Measurements from ENCODE around the gene SEPTIN2.
A peak's percentile ranks its signal among the peaks of the same experiment; 100 is the strongest.
"Not testable (repeated sequence)": the region's sequence is repeated elsewhere in the genome, so short reads cannot be mapped to it uniquely, and the experiment has no call there.

Gene SEPTIN2

DNA sequence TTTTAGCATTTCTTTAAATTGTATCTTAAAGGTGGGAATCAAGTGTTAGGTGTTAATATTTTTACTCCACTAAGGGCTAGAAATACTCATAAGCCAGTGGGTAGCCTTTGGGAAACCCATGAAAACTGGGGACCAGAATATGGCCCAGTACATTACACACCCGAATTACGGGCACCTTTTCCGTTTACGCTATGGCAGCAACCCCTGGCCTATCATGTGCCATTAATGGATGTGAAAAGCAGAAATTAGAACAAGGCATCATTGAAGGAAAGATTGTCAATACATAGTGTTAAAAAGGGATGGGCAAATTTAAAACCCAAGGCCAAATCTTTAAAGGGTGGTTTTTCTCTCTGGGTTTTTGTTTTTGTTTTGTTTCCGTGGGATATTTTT lies 41.1 kb downstream of the SEPTIN2 start:
- H3K9me3 Mint-ChIP-seq, result no peaks in the 10 kb centered on the region
- H3K27ac Mint-ChIP-seq, result peak overlapping the region; percentile 23
- H3K4me1 Mint-ChIP-seq (ENCODE audit: low read depth), result peaks cover 21% of the 10 kb centered on the region
- DNase-seq (ENCODE audit: low spot score), result no peak
- peak overlapping the region; percentile 86 for H3K4me3 Mint-ChIP-seq
- H3K36me3 Mint-ChIP-seq (ENCODE audit: low read depth), result peaks cover 17% of the 10 kb centered on the region
- H3K27me3 Mint-ChIP-seq (ENCODE audit: low read depth), result no peaks in the 10 kb centered on the region

DNA sequence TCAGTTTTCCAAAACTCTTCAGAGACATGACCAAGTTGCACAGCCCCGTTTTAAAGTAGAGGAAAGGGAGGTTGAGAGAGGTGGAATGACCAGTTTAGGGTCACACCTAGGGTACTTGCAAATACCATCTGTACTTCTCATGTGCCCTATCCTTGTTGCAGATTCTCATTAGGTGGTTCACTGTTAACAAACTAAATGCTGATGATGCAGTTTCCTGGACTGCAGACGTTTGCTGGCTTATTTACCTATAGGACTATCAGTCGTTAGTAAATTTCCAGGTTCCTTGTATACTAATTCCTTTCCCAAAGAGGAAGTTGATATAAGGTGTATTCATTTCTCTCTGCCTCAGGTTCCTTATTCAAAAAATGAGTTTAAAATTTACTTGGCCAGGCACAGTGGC lies 41.8 kb downstream of the SEPTIN2 start:
- Mint-ChIP-seq H3K27ac (peak overlapping the region; percentile 23), H3K4me3 (peak overlapping the region; percentile 86), H3K36me3 (ENCODE audit: low read depth) (peaks cover 11% of the 10 kb centered on the region), H3K4me1 (ENCODE audit: low read depth) (peaks cover 21% of the 10 kb centered on the region), H3K9me3 (no peaks in the 10 kb centered on the region), H3K27me3 (ENCODE audit: low read depth) (no peaks in the 10 kb centered on the region)
- no peak for DNase-seq (ENCODE audit: low spot score)

DNA sequence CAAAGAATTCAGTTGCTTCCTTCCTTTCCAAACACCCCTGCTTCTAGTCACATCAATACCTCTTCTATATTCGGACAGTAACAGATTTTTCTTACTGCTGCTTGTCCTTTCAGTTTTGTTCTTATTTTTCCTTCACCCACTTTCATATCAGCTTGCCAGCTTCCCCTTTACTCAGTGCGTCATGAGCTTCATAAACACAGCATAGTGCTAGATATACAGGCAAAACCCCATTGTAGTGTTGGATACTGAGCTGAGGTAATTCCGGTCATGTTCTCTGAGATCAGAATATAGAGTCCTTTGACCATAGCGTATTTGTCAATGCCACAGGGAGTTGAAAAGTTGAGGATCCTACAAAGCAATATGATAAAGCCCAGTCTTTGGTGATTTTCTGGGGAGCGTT lies 42.7 kb downstream of the SEPTIN2 start:
- H3K27ac Mint-ChIP-seq, result no peak overlapping the region
- H3K9me3 Mint-ChIP-seq, result no peaks in the 10 kb centered on the region
- peaks cover 6% of the 10 kb centered on the region for H3K36me3 Mint-ChIP-seq (ENCODE audit: low read depth)
- H3K27me3 Mint-ChIP-seq (ENCODE audit: low read depth), result no peaks in the 10 kb centered on the region
- no peak for DNase-seq (ENCODE audit: low spot score)
- H3K4me3 Mint-ChIP-seq, result peak overlapping the region; percentile 31
- peaks cover 22% of the 10 kb centered on the region for H3K4me1 Mint-ChIP-seq (ENCODE audit: low read depth)

DNA sequence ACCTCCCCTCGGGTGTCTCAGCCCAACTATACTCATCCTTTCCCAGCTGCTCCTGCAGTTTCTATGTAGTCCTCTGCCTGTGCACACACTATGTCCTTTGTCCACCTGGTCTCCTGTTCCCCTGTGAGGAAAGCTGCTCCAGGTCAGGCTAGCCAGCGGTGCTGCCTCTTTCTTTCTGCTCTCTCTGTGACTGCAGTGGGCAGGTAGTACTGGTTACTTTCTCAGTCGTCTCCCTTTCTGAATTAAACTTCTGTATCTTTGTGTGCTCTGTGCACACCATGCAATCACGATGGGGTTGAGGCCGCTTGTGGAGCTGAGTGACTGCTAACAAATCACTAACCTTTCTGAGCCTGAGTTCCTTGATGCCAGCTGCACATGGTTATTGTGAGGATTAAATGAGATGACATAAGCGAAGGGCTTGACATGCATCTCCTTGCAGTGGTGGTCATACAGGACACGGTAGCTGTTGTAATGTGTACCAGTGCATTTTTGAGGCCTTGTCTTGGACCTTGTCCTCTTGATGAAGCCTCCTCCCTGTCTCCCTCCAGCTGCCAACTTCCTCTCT lies 43.8 kb downstream of the SEPTIN2 start:
- DNase-seq (ENCODE audit: low spot score), result no peak
- no peaks in the 10 kb centered on the region for H3K27me3 Mint-ChIP-seq (ENCODE audit: low read depth)
- no peak overlapping the region for H3K4me3 Mint-ChIP-seq
- no peaks in the 10 kb centered on the region for H3K9me3 Mint-ChIP-seq
- H3K4me1 Mint-ChIP-seq (ENCODE audit: low read depth), result peaks cover 24% of the 10 kb centered on the region
- peaks cover 3% of the 10 kb centered on the region for H3K36me3 Mint-ChIP-seq (ENCODE audit: low read depth)
- no peak overlapping the region for H3K27ac Mint-ChIP-seq

DNA sequence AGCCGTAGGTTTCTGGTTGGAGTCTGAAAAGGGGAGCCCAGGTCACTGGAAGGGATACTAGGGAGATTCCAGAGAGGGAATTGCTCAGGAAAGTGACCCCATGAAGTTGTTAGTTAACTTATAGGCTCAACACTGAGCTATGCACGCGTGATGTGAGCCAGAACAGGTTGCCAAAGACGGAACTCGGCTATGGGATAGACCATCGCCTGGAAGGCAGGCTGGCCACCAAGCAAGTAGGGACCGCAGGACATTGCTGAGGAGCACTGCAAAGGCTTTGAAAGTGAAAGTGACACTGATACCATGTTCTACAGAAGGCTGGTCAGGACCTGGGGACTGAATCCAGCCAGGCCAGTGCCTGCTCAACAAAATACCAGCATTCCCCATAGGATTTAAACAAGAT lies 47.7 kb downstream of the SEPTIN2 start:
- no peak overlapping the region for H3K27ac Mint-ChIP-seq
- no peaks in the 10 kb centered on the region for H3K9me3 Mint-ChIP-seq
- H3K36me3 Mint-ChIP-seq (ENCODE audit: low read depth), result no peaks in the 10 kb centered on the region

DNA sequence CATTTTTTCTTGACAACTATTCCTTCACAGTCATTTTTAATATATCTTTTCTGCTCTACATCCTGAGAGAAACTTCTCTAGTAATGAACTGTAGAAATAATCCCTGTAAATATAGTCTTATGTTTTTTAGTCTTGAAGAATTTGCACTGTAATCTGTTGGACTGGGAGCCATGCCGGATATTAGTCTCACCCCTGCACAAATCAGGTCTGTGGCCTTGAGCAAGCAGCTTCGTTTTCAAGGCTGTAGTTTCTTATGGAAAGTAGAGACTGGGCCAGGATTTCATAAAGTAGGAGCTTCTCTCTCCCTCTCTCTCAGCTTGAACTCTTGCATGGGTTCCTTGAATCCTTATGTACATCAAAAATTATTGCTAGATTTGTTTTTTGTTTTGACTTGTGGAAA lies 49.1 kb downstream of the SEPTIN2 start:
- Mint-ChIP-seq H3K4me1 (ENCODE audit: low read depth) (peaks cover 5% of the 10 kb centered on the region), H3K9me3 (no peaks in the 10 kb centered on the region), H3K36me3 (ENCODE audit: low read depth) (no peaks in the 10 kb centered on the region), H3K27me3 (ENCODE audit: low read depth) (no peaks in the 10 kb centered on the region), H3K4me3 (no peak overlapping the region), H3K27ac (no peak overlapping the region)
- DNase-seq (ENCODE audit: low spot score), result no peak

More for the DNA sequence above, 47.7 kb downstream of the SEPTIN2 start:
- no peak for DNase-seq (ENCODE audit: low spot score)
- Mint-ChIP-seq H3K4me3 (no peak overlapping the region), H3K27me3 (ENCODE audit: low read depth) (no peaks in the 10 kb centered on the region), H3K4me1 (ENCODE audit: low read depth) (peaks cover 10% of the 10 kb centered on the region)

DNA sequence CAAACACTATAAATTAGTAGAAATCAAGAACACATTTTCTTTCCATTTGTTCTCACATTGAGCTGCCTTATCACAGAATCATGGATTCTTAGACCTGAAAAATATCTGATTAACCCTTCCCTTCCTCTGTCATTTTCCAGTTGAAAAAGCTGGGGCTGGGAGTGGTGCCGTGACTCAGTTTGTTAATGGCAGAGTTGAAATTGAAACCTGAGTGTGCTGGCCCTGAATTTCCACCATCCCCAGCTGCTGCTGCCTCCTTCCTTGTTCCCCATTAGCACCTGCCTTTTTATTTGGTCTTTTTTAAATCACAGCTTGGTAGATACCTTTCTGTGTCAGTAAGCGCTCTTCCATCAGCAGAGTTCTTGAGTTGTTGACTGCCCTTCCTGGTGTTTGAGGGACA lies 51.0 kb downstream of the SEPTIN2 start:
- peaks cover 3% of the 10 kb centered on the region for H3K4me1 Mint-ChIP-seq (ENCODE audit: low read depth)
- no peaks in the 10 kb centered on the region for H3K36me3 Mint-ChIP-seq (ENCODE audit: low read depth)
- no peaks in the 10 kb centered on the region for H3K27me3 Mint-ChIP-seq (ENCODE audit: low read depth)
- no peaks in the 10 kb centered on the region for H3K9me3 Mint-ChIP-seq
- no peak for DNase-seq (ENCODE audit: low spot score)
- H3K27ac Mint-ChIP-seq, result no peak overlapping the region
- H3K4me3 Mint-ChIP-seq, result no peak overlapping the region

DNA sequence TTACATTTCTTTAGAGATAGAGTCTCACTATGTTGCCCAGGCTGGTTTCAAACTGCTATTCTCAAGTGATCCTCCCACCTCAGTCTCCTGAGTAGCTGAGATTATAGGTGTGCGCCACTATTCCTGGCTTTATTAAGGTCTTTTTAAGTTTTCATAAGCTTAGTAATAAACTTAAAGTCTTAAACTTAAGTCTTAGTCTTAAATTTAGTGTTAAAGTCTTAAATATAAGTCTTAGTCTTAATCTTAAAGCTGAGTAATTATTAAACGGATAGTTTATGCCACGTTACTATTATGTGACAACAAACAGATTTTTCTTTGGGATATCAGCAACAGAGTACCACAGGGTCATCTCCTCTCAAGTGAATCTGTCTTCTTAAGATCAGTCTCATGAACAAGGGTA lies 52.9 kb downstream of the SEPTIN2 start:
- Mint-ChIP-seq H3K4me1 (ENCODE audit: low read depth) (no peaks in the 10 kb centered on the region), H3K27ac (no peak overlapping the region), H3K36me3 (ENCODE audit: low read depth) (no peaks in the 10 kb centered on the region), H3K4me3 (no peak overlapping the region), H3K27me3 (ENCODE audit: low read depth) (no peaks in the 10 kb centered on the region), H3K9me3 (no peaks in the 10 kb centered on the region)
- no peak for DNase-seq (ENCODE audit: low spot score)

DNA sequence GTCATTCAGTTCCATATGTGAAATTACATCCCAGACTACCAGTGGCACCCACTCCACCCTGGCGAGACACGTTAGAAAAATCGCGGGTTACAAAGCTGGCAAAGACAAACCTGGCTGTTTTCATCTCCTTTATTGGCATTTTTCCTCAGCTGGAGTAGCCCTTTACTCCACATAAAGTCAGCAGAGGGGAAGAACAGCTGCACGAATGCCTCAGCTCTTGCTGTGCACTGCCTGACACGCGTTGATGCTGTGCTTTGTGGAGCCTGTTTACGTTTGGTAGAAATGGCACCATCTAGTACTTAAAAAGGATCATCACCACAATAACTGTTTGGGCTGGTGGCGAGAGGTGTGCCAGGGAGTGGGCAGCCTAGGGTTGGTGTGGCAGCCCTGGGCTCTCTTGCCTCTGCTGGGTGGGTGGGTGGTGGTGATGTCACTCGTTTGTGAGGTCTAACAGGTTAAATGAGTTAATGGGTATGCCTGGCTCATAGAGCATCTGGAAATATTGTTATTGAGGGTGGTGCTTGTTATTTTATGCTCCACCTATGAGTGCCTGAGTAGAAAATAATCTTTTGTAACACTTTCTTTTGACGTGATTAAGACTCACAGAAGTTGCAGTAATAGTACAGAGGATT lies 56.8 kb downstream of the SEPTIN2 start:
- Mint-ChIP-seq H3K27ac (no peak overlapping the region), H3K36me3 (ENCODE audit: low read depth) (peaks cover 10% of the 10 kb centered on the region), H3K9me3 (no peaks in the 10 kb centered on the region), H3K4me3 (no peak overlapping the region), H3K4me1 (ENCODE audit: low read depth) (peaks cover 4% of the 10 kb centered on the region), H3K27me3 (ENCODE audit: low read depth) (no peaks in the 10 kb centered on the region)
- no peak for DNase-seq (ENCODE audit: low spot score)

DNA sequence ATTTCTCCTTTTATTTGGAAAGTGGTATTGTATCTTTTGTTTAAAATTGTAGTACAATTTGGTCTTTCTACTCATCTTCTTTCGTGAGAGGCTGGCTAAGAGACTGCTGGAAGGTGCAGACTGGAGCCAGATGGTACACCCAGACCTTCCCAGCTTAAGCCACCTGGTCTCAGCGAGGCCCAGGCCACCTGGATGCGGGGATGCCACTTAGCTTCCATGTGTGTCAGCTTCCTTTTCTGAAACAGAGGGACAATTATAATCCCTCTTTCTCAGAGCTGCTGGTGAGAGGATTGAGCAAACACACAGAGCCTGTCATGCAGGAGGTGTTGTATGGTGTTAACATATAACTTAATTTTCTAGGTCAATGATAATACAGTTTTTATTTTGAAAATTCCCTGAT lies 57.7 kb downstream of the SEPTIN2 start:
- no peak for DNase-seq (ENCODE audit: low spot score)
- no peak overlapping the region for H3K27ac Mint-ChIP-seq
- H3K36me3 Mint-ChIP-seq (ENCODE audit: low read depth), result peaks cover 10% of the 10 kb centered on the region
- no peak overlapping the region for H3K4me3 Mint-ChIP-seq
- H3K27me3 Mint-ChIP-seq (ENCODE audit: low read depth), result no peaks in the 10 kb centered on the region
- H3K9me3 Mint-ChIP-seq, result no peaks in the 10 kb centered on the region
- peaks cover 4% of the 10 kb centered on the region for H3K4me1 Mint-ChIP-seq (ENCODE audit: low read depth)

DNA sequence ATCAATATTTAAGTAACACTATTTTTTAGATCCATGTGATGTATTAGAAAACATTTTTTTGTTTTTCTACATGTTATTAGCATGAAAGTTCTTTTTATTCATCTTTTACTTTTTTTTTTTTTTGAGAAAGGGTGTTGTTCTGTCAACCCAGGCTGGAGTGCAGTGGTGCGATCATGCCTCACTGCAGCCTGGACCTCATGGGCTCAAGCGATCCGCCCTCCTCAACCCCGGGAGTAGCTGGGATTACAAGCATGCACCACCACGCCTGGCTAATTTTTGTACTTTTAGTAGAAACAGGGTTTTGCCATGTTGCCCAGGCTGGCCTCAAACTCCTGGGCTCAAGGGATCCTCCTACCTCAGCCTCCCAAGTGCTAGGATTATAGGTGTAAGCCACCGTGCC lies 58.2 kb downstream of the SEPTIN2 start:
- H3K36me3 Mint-ChIP-seq (ENCODE audit: low read depth); H3K4me1 Mint-ChIP-seq (ENCODE audit: low read depth); H3K9me3 Mint-ChIP-seq; H3K27ac Mint-ChIP-seq; DNase-seq (ENCODE audit: low spot score); H3K4me3 Mint-ChIP-seq; H3K27me3 Mint-ChIP-seq (ENCODE audit: low read depth): not testable (repeated sequence)

DNA sequence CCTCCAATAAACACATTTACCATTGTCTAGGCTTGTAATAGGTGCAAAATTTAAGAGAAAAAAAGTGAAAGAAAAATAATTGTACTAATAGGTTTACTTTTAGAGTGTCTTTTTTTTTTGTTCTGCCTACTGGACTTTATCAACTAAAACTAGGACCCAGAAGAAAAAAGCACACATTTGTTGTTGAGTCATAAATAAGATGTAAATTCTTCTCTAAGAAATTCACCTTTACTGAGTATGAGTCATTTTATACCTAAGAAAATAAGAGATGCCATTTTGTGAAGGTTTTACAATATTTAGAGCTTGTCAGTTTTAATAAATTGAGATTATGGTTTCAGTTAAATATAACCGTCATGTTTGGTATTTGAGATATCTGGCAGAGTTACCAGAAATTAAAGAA lies 59.6 kb downstream of the SEPTIN2 start:
- peaks cover 4% of the 10 kb centered on the region for H3K4me1 Mint-ChIP-seq (ENCODE audit: low read depth)
- H3K27me3 Mint-ChIP-seq (ENCODE audit: low read depth), result no peaks in the 10 kb centered on the region
- DNase-seq (ENCODE audit: low spot score), result no peak
- no peak overlapping the region for H3K4me3 Mint-ChIP-seq
- H3K9me3 Mint-ChIP-seq, result no peaks in the 10 kb centered on the region
- peaks cover 10% of the 10 kb centered on the region for H3K36me3 Mint-ChIP-seq (ENCODE audit: low read depth)
- no peak overlapping the region for H3K27ac Mint-ChIP-seq

DNA sequence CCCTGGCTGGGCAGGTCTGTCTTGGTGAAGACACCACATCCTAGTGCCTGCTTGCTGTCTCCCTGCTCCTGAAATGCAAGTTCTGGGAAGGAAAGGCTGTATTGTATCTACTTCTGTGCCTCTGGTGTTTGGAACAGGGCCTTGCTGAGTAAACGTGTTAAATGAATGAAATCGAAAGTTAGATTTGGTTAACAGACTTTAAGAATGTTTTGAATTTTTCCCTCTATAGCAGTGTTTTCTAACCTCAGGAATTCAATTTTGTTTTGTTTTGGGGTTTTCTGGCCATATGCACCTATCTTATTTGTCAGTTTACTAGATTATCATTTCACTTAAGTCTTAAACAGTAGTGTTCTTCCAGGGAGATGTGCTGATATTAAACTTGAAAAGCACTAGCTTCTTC lies 61.1 kb downstream of the SEPTIN2 start:
- Mint-ChIP-seq H3K9me3 (no peaks in the 10 kb centered on the region), H3K27ac (no peak overlapping the region), H3K4me1 (ENCODE audit: low read depth) (peaks cover 4% of the 10 kb centered on the region), H3K4me3 (no peak overlapping the region), H3K27me3 (ENCODE audit: low read depth) (no peaks in the 10 kb centered on the region), H3K36me3 (ENCODE audit: low read depth) (peaks cover 10% of the 10 kb centered on the region)
- no peak for DNase-seq (ENCODE audit: low spot score)

DNA sequence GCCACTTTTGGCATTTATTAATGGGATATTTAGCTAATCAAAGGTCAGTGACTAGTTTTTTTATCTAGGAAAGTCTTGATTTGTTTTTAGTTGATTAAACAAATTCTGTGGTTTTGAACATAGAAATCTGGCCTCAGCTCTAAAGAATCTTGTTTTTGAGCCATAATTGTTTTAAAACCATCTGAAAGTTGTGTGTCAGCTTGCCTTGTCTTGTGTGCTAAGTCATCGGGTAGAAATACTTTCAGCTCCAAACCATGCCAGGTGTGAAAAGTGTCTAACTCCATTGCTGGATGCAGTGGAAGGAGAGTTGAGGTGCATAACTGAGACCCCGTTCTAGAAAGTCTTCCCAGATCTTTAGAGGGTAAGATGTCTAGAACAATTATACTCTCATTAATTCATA lies 63.1 kb downstream of the SEPTIN2 start:
- no peak overlapping the region for H3K27ac Mint-ChIP-seq
- peaks cover 10% of the 10 kb centered on the region for H3K36me3 Mint-ChIP-seq (ENCODE audit: low read depth)
- no peaks in the 10 kb centered on the region for H3K27me3 Mint-ChIP-seq (ENCODE audit: low read depth)
- DNase-seq (ENCODE audit: low spot score), result no peak
- H3K4me1 Mint-ChIP-seq (ENCODE audit: low read depth), result peaks cover 4% of the 10 kb centered on the region
- H3K4me3 Mint-ChIP-seq, result no peak overlapping the region
- H3K9me3 Mint-ChIP-seq, result no peaks in the 10 kb centered on the region
